CD4-positive, alpha-beta T cell treated with Interleukin-10 for 1 hour (primary cell): ENCODE results near the gene SMIM8.
"Not testable (repeated sequence)": the region's sequence is repeated elsewhere in the genome, so short reads cannot be mapped to it uniquely, and the experiment has no call there.

Experiments used
- DNase-seq: peaks from one replicate; pipeline ENCODE4 v3.0.0-alpha.2; 2020

The SMIM8 gene

GRCh38 chr6:87322304-87323212, at the start of gene SMIM8:
Gene SMIM8, plus strand, starts transcription at chr6:87322588. Its CDS starts 14,444 bp downstream, at chr6:87337032.
- DNase-seq, result peak; percentile 85

GRCh38 chr6:87274660-87275274, 47.6 kb upstream of the SMIM8 start:
- no peak for DNase-seq

GRCh38 chr6:87276624-87277023, 45.8 kb upstream of the SMIM8 start:
- no peak for DNase-seq

GRCh38 chr6:87277123-87277522, 45.3 kb upstream of the SMIM8 start:
- DNase-seq, result no peak

- DNase-seq, result peak; percentile 2
Observed at GRCh38 chr6:87279196-87279595, 43.2 kb upstream of the SMIM8 start.

GRCh38 chr6:87281426-87281825, 41.0 kb upstream of the SMIM8 start:
- no peak for DNase-seq

GRCh38 chr6:87282743-87283142, 39.6 kb upstream of the SMIM8 start:
- no peak for DNase-seq

- DNase-seq, result no peak
Observed at GRCh38 chr6:87283461-87283860, 38.9 kb upstream of the SMIM8 start.

- DNase-seq, result no peak
Observed at GRCh38 chr6:87287251-87287650, 35.1 kb upstream of the SMIM8 start.

- no peak for DNase-seq
Observed at GRCh38 chr6:87289571-87289970, 32.8 kb upstream of the SMIM8 start.

GRCh38 chr6:87291883-87292282, 30.5 kb upstream of the SMIM8 start:
- DNase-seq, result no peak

GRCh38 chr6:87293526-87293925, 28.9 kb upstream of the SMIM8 start:
- no peak for DNase-seq

- no peak for DNase-seq
Observed at GRCh38 chr6:87297119-87297518, 25.3 kb upstream of the SMIM8 start.

- not testable (repeated sequence) for DNase-seq
Observed at GRCh38 chr6:87301277-87301676, 21.1 kb upstream of the SMIM8 start.

GRCh38 chr6:87308970-87309369, 13.4 kb upstream of the SMIM8 start:
- DNase-seq, result no peak

- DNase-seq, result no peak
Observed at GRCh38 chr6:87312860-87313259, 9.5 kb upstream of the SMIM8 start.

- DNase-seq, result no peak
Observed at GRCh38 chr6:87315071-87315470, 7.3 kb upstream of the SMIM8 start.

- no peak for DNase-seq
Observed at GRCh38 chr6:87319271-87319987, 3.0 kb upstream of the SMIM8 start.

- DNase-seq, result not testable (repeated sequence)
Observed at GRCh38 chr6:87323880-87324279, 1.5 kb downstream of the SMIM8 start.

- DNase-seq, result no peak
Observed at GRCh38 chr6:87330961-87331360, 8.6 kb downstream of the SMIM8 start.

- no peak for DNase-seq
Observed at GRCh38 chr6:87333033-87333432, 10.6 kb downstream of the SMIM8 start.

GRCh38 chr6:87333591-87334181, 11.3 kb downstream of the SMIM8 start:
- no peak for DNase-seq

- DNase-seq, result no peak
Observed at GRCh38 chr6:87334683-87335082, 12.3 kb downstream of the SMIM8 start.
